LoVo (cell line): ENCODE results near the gene FOXK1.
"Not testable (repeated sequence)": the region's sequence is repeated elsewhere in the genome, so short reads cannot be mapped to it uniquely, and the experiment has no call there.

ENCODE experiments used
- DNase-seq: peaks from one replicate; pipeline ENCODE4 v3.0.0-alpha.2; 2016; ENCODE audit warnings: low spot score

FOXK1 gene

GRCh38 chr7:4787541-4787940 lies 105.4 kb downstream of the FOXK1 start:
- no peak for DNase-seq

DNA sequence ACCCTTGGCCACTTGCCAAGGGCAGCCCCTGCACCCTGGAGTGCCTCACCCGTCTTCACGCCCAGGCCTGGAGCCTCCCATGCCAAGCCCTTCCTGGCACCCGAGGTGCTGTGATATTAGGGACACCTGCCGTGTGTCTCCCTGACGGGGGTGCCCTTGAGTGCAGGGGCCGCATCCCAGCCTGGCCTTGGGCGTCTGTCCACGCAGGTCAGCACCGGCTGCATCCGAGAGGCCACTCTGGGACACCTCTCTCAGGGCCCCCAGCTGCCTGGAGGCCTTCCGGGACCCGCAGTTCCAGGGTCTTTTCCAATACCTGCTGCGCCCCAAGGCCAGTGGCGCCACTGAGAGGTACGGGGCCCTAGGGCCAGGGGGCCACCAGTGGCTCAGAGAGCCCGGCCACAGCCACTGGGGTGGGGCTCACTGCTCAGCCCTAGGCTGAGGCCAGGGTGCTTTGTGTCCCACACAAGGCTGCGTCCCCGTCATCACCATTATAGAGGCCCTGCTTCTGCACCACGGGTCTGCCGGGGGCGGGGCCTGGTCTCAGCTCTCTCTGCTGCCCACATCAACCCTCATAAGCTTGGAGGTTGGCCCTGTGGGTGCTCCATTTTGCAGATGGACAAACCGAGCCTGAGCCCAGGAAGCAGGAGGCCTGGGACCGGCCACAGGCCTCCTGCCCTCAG lies 106.0 kb downstream of the FOXK1 start:
- DNase-seq, result no peak

DNA sequence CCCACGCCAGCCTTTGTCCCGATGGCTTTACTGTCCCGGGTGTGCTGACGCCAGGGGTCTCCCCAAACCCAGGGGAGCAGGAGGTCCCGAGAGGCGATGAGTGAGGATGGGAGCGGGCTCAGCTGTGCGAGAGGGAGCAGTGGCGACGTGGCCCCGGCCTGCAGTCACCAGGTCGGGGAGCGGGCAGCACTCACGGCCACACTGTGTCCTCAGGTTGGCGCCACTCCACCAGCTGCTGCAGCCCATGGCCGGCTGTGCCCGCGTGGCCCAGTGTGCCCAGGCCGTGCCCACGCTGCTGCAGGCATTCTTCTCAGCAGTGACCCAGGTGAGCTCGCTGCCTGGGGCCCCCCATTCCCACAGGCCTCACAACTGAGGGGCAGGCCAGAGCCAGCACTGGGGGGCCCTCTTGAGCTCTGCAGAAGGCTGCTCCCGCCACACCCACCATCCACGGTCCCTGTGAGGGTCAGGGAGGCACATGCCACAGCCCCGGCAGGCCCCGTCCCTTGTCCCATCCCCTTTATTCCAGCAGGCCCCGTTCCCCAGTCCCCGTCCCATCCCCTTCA lies 106.6 kb downstream of the FOXK1 start:
- DNase-seq, result no peak

- no peak for DNase-seq
These were observed 107.3 kb downstream of the FOXK1 start for GRCh38 chr7:4789194-4790077.

DNA sequence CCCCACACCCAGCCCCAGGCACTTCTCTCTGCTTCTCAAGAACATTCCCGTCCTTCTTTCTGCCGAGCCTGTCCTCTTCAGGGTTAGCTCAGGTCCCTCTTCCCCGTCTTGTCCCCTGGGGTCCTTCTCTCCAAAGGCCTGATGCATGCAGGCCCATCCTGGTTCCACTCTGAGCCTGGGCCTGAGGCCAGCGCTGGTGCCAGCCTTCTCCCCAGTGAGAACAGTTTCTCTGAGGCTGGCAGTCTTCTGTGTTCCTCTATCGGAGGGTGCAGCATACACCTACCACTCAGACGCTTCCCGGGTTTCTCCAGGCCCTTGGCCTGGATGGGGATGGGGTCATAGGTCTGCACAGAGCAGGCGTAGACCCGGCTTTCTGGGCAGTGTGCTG lies 108.0 kb downstream of the FOXK1 start:
- no peak for DNase-seq

GRCh38 chr7:4790516-4790991 lies 108.5 kb downstream of the FOXK1 start:
- DNase-seq, result no peak

DNA sequence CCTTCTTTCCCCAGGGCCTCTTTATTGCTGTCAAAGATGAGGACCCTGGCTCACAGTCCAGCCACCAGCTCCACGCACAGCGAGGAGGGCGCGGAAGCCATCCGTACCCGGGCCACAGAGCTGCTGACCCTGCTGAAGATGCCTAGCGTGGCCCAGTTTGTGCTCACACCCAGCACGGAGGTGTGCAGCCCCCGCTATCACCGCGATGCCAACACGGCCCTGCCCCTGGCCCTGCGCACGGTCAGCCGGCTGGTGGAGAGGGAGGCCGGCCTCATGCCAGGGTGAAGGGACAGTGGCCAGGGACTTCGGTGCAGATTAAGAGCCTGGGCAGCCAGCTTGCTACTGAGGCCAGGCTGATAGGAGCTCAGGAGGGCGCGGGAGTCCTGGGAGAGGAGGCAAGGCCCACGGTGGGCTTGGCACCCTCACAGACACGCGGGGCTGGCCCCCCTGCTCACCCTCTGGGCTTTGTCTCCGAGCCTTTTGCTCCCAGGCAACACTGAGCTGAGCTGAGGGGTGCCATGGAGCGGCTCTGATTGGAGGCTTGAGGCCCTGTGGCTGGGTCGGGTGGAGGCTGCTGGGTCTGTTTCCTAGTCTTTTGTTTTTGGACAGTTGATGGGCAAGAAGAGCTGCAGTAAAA lies 109.1 kb downstream of the FOXK1 start:
- DNase-seq, result no peak

DNA sequence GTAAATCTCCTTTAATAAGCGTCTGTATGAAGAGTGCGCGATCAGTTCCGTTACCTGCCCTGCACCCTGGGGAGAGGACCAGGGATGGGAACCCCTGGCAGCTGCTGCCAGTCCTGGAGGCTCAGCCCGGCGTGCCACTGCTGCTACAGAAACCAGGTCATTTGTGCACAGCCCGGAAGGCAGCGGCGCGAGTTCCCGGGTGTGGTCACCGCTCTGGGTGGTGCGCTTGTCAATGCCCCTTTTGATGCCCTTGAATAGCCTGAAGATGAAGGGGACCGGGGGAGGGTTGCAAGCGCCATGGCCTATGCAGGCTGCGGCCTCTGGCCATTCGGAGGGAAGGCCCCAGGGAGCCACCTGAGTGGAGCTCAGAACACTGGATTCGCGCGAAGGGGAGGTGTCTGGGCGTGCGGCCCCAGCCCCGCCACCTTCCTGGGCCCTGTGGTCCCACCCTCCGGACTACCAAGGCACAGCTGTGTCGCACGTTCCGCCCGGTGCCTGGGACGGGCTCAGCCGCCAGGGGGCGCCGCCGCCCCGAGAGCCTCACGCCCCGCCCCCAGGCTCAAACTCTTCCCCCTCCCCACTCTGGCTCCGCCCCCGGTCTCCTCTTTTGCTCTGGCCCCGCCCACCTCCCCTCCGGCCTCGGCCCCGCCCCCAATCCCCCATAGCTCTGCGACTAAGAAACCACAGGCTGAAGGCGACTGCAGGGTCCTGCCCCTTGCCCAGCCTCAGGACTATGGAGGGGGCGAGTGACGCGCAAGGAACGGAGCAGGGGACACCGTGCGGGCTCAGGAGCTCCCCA lies 109.8 kb downstream of the FOXK1 start:
- DNase-seq, result no peak

- DNase-seq, result no peak
These were observed 110.5 kb downstream of the FOXK1 start for GRCh38 chr7:4792537-4793126.

DNA sequence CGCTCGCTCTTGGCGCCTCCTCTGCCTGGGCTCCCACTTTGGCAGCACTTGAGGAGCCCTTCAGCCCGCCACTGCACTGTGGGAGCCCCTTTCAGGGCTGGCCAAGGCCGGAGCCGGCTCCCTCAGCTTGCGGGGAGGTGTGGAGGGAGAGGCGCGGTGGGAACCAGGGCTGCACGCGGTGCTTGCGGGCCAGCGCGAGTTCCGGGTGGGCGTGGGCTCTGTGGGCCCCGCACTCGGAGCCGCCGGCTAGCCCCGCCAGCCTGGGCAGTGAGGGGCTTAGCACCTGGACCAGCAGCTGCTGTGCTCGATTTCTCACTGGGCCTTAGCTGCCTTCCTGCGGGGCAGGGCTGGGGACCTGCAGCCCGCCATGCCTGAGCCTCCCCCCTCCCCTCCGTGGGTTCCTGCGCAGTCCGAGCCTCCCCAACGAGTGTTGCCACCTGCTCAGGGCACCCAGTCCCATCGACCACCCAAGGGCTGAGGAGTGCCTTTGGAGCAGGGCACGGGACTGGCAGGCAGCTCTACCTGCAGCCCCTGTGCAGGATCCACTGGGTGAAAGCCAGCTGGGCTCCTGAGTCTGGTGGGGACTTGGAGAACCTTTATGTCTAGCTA lies 111.4 kb downstream of the FOXK1 start:
- not testable (repeated sequence) for DNase-seq

DNA sequence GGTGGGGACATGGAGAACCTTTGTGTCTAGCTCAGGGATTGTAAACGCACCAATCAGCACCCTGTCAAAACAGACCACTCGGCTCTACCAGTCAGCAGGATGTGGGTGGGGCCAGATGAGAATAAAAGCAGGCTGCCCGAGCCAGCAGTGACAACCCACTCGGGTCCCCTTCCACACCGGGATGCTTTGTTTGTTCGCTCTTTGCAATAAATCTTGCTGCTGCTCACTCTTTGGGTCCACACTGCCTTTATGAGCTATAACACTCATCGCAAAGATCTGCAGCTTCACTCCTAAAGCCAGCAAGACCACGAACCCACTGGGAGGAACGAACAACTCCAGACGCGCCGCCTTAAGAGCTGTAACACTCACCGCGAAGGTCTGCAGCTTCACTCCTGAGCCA lies 112.1 kb downstream of the FOXK1 start:
- not testable (repeated sequence) for DNase-seq

DNA sequence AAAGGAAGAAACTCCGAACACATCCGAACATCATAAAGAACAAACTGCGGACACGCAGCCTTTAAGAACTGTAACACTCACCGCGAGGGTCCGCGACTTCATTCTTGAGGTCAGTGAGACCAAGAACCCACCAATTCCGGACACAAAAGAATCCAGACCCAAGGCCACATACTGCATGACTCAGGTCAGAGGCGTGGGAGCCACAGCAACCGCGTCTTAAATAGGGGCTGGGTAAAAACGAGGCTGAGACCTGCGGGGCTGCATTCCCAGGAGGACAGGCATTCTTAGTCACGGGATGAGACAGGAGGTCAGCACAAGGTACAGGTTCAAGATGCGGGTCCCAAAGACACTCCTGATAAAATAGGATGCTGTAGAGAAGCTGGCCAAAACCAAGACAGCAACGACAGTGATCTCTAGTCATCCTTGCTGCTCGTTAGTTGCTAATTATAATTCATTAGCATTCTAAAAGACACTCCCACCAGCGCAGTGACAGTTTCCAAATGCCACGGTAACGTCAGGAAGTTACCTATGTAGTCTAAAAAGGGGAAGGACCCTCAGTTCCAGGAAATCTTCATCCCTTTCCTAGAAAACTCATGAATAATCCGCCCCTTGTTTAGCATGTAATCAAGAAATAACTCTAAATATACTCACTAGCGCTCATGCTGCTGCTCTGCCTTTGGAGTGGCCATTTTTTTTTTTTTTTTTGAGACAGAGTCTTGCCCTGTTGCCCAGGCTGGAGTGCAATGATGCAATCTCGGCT lies 112.7 kb downstream of the FOXK1 start:
- DNase-seq, result no peak

GRCh38 chr7:4796453-4796852 lies 114.4 kb downstream of the FOXK1 start:
- no peak for DNase-seq

GRCh38 chr7:4797858-4798705 lies 116.0 kb downstream of the FOXK1 start:
- peak; percentile 70 for DNase-seq

GRCh38 chr7:4798706-4799235 lies 116.7 kb downstream of the FOXK1 start:
- no peak for DNase-seq

DNA sequence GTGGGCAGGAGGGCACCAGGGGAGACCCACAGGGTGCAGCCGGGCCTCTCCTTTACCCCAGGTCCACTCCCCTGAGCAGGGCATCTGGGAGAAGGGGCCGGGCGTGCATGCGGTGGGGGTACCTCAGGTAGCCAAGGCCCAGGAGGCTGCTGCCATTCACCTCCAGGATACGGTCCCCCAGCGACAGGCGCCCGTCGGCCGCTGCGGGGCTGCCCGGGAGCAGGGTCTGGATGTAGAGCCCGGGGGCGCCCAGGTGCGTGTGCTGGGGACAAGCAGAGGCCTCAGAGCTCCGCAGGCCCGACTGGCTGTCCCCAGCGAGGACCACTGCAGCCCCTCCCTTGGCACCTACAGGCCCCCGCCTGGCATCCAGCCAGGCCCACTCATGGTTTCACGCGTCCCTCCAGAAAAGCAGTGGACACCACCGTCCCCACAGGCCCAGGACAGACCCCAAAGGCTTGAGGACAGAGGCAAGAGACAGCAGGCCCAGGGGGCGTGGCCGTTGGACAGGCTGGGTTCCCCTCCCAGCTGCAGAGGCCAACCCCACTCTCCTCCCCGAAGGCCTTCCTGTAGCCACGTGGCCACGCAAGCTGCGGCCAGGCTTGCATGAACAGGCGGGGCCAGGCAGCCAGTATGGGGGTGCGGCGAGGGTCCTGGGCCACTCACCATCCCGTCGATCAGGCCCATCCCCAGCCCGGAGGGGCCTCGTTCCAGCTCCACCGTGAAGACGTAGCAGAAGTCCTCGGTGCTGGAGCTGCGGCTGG lies 117.6 kb downstream of the FOXK1 start:
- no peak for DNase-seq

DNA sequence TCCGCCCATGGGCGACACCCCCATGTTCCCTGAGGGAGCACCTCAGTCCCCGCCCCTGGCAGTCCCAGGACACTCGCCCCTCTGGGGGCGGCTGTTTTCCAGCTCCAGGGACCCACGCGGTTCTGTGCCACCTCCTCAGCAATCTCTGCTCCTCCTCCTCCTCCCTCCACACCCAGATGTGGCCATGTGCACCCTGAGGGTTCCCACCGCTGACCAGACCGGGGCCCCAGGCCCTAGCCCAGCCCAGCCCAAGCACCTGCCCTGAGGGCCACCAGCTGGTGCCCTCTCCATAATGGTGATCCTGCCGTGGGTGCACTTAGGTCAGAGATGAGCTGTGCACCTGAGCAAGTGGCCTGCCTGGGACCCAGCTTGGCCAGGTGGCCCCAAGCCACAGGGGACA lies 118.4 kb downstream of the FOXK1 start:
- no peak for DNase-seq
